Glomerular endothelial cell (primary cell): Measurements from ENCODE around the gene DAAM2. TPM values are rescaled to one million over a fixed set of nuclear protein-coding genes. Genes with fewer than 3 reads are reported as not detected.

Experiments
- DNase-seq: peaks from one replicate; pipeline ENCODE4 v3.0.0-alpha.2; 2011; ENCODE audit warnings: low read depth, low spot score; ENCODE audit errors: extremely low read depth
- total RNA-seq: library from RNA; depleted of rRNA; stranded (reverse); fragments of >200 nt; gene quantifications from 2 replicates; pipeline ENCODE4 v1.2.3, GENCODE V29; 2015

DAAM2 gene
- total RNA-seq, 1 donor from 2014 or later, result 1.2 TPM

GRCh38 chr6:39945626-39946025, 153.4 kb downstream of the DAAM2 start:
- no peak for DNase-seq

GRCh38 chr6:39947611-39948068, 155.5 kb downstream of the DAAM2 start:
- DNase-seq, result no peak

GRCh38 chr6:39948199-39948791, 156.1 kb downstream of the DAAM2 start:
- no peak for DNase-seq

GRCh38 chr6:39950125-39950720, 158.0 kb downstream of the DAAM2 start:
- no peak for DNase-seq

GRCh38 chr6:39951191-39951590, 159.0 kb downstream of the DAAM2 start:
- no peak for DNase-seq

GRCh38 chr6:39951716-39952115, 159.5 kb downstream of the DAAM2 start:
- DNase-seq, result no peak

GRCh38 chr6:39952167-39952566, 160.0 kb downstream of the DAAM2 start:
- no peak for DNase-seq

- DNase-seq, result no peak
Observed at GRCh38 chr6:39953076-39953618, 161.0 kb downstream of the DAAM2 start.

Other genes with a start within 250 kb of the DAAM2 start
- gene KIF6, start 67.0 kb upstream of the DAAM2 start, total RNA-seq, result 0.06 TPM in 1 of 2 replicates, not detected in the other
- gene MOCS1, start 142.1 kb downstream of the DAAM2 start, total RNA-seq, result 8.6 and 12.1 TPM in 2 replicates